ENCODE results near the gene MRPL39. TPM values are rescaled to one million over a fixed set of nuclear protein-coding genes. Genes with fewer than 3 reads are reported as not detected.

Gene MRPL39
- total RNA-seq, 1 donor from 2014 or later, result 22.8 TPM

GRCh38 chr21:25615880-25616279 lies 8.6 kb upstream of the MRPL39 start:
- DNase-seq (ENCODE audit: low spot score), result no peak

GRCh38 chr21:25614441-25614840 lies 7.2 kb upstream of the MRPL39 start:
- DNase-seq (ENCODE audit: low spot score), result no peak

- no peak for DNase-seq (ENCODE audit: low spot score)
These were observed 910 bp upstream of the MRPL39 start for GRCh38 chr21:25608044-25608737.

GRCh38 chr21:25589887-25590286 lies 17.4 kb downstream of the MRPL39 start:
- DNase-seq (ENCODE audit: low spot score), result no peak

GRCh38 chr21:25586791-25587190 lies 20.5 kb downstream of the MRPL39 start:
- no peak for DNase-seq (ENCODE audit: low spot score)

- DNase-seq (ENCODE audit: low spot score), result no peak
These were observed 21.0 kb downstream of the MRPL39 start for GRCh38 chr21:25586326-25586725.

GRCh38 chr21:25584833-25585676 lies 22.2 kb downstream of the MRPL39 start:
- DNase-seq (ENCODE audit: low spot score), result no peak

- DNase-seq (ENCODE audit: low spot score), result no peak
These were observed 23.7 kb downstream of the MRPL39 start for GRCh38 chr21:25583370-25584130.

GRCh38 chr21:25582888-25583287 lies 24.4 kb downstream of the MRPL39 start:
- DNase-seq (ENCODE audit: low spot score), result no peak

GRCh38 chr21:25582164-25582790 lies 25.0 kb downstream of the MRPL39 start:
- DNase-seq (ENCODE audit: low spot score), result no peak

GRCh38 chr21:25581582-25581981 lies 25.7 kb downstream of the MRPL39 start:
- no peak for DNase-seq (ENCODE audit: low spot score)

GRCh38 chr21:25580912-25581260 lies 26.4 kb downstream of the MRPL39 start:
- no peak for DNase-seq (ENCODE audit: low spot score)

GRCh38 chr21:25579226-25580013 lies 27.9 kb downstream of the MRPL39 start:
- DNase-seq (ENCODE audit: low spot score), result no peak

GRCh38 chr21:25578056-25578961 lies 29.0 kb downstream of the MRPL39 start:
- DNase-seq (ENCODE audit: low spot score), result no peak

GRCh38 chr21:25577424-25578055 lies 29.7 kb downstream of the MRPL39 start:
- no peak for DNase-seq (ENCODE audit: low spot score)

- DNase-seq (ENCODE audit: low spot score), result no peak
These were observed 33.7 kb downstream of the MRPL39 start for GRCh38 chr21:25573409-25574206.

- no peak for DNase-seq (ENCODE audit: low spot score)
These were observed 34.4 kb downstream of the MRPL39 start for GRCh38 chr21:25572861-25573310.

GRCh38 chr21:25571726-25572121 lies 35.6 kb downstream of the MRPL39 start:
- DNase-seq (ENCODE audit: low spot score), result no peak
